IPS DF 19.7 (cell line): ENCODE measurements around the gene CENPX.
"Not testable (repeated sequence)": the region's sequence is repeated elsewhere in the genome, so short reads cannot be mapped to it uniquely, and the experiment has no call there.

Source experiments
- DNase-seq: peaks from one replicate; pipeline ENCODE4 v3.0.0-alpha.2; 2013; ENCODE audit warnings: low read depth, low spot score

Gene CENPX

GRCh38 chr17:82039695-82040299 lies 17.1 kb upstream of the CENPX start:
- DNase-seq: no peak

- not testable (repeated sequence) for DNase-seq
Measured at GRCh38 chr17:82038796-82039409, 16.2 kb upstream of the CENPX start.

GRCh38 chr17:82037889-82038195 lies 15.2 kb upstream of the CENPX start:
- DNase-seq: no peak

GRCh38 chr17:82037092-82037888 lies 14.6 kb upstream of the CENPX start, which contains the start of gene DCXR:
Gene DCXR, minus strand, starts transcription at chr17:82037697. Its CDS starts 15 bp downstream, at chr17:82037682.
- DNase-seq: peak; percentile 64

- no peak for DNase-seq
Measured at GRCh38 chr17:82036634-82037091, 14.0 kb upstream of the CENPX start.

GRCh38 chr17:82035956-82036633 lies 13.4 kb upstream of the CENPX start:
- no peak for DNase-seq

GRCh38 chr17:82035488-82035887 lies 12.8 kb upstream of the CENPX start:
- no peak for DNase-seq

GRCh38 chr17:82034371-82035011 lies 11.8 kb upstream of the CENPX start:
- DNase-seq: no peak

- no peak for DNase-seq
Measured at GRCh38 chr17:82033359-82034085, 10.8 kb upstream of the CENPX start.

GRCh38 chr17:82031885-82032627 lies 9.4 kb upstream of the CENPX start:
- no peak for DNase-seq

GRCh38 chr17:82031303-82031884 lies 8.7 kb upstream of the CENPX start, which contains the start of gene RAC3:
Gene RAC3, plus strand, starts transcription at chr17:82031678. Its CDS starts 84 bp downstream, at chr17:82031762.
- no peak for DNase-seq

GRCh38 chr17:82030470-82031302 lies 8.0 kb upstream of the CENPX start:
- DNase-seq: no peak

GRCh38 chr17:82029990-82030469 lies 7.4 kb upstream of the CENPX start:
- DNase-seq: no peak

- DNase-seq: no peak
Measured at GRCh38 chr17:82029391-82029790, 6.7 kb upstream of the CENPX start.

GRCh38 chr17:82028966-82029365 lies 6.3 kb upstream of the CENPX start:
- no peak for DNase-seq

- no peak for DNase-seq
Measured at GRCh38 chr17:82028246-82028645, 5.6 kb upstream of the CENPX start.

- DNase-seq: no peak
Measured at GRCh38 chr17:82025401-82026107, 2.9 kb upstream of the CENPX start.

GRCh38 chr17:82024859-82025258 lies 2.2 kb upstream of the CENPX start:
- DNase-seq: no peak
